Breast epithelium (tissue), 4 donors: ENCODE data around the gene LDLRAD3. TPM values are rescaled to one million over a fixed set of nuclear protein-coding genes. Genes with fewer than 3 reads are reported as not detected.
A peak's percentile ranks its signal among the peaks of the same experiment; 100 is the strongest.

Experiments used
- DNase-seq, 2 donors: peaks; one replicate each; pipeline ENCODE4 v3.0.0-alpha.2; 2019; ENCODE audit warnings: low spot score in 2 of 2
- H3K27ac ChIP-seq, 2 donors: fragments of 200-600 bp; sonication (generic) in 1 of 2; one replicate each; pipeline ENCODE4 v1.5.1; 2016 to 2019; ENCODE audit warnings: mild to moderate bottlenecking in 1 of 2
- H3K27me3 ChIP-seq, 2 donors: fragments of 200-600 bp; sonication (generic) in 1 of 2; one replicate each; pipeline versions ENCODE4 v1.5.1 to v1.6.0; 2017 to 2019; ENCODE audit warnings: control low read depth in 1 of 2, mild to moderate bottlenecking in 1 of 2
- H3K36me3 ChIP-seq: fragments of 200-600 bp; one replicate; pipeline ENCODE4 v1.5.1; 2019
- H3K4me1 ChIP-seq, 2 donors: fragments of 200-600 bp; sonication (generic); one replicate each; pipeline ENCODE4 v1.5.1; 2016 to 2019; ENCODE audit warnings: control low read depth in 1 of 2
- H3K4me3 ChIP-seq, 3 donors: fragments of 200-600 bp; sonication (generic); 1 replicate in 2 of 3; 2 replicates in 1 of 3; pipeline ENCODE4 v1.5.1; 2016 to 2019; ENCODE audit warnings: mild to moderate bottlenecking in 3 of 3, moderate library complexity in 2 of 3
- H3K9me3 ChIP-seq, 2 donors: fragments of 200-600 bp; sonication (generic) in 1 of 2; one replicate each; pipeline ENCODE4 v1.5.1; 2016 to 2019; ENCODE audit warnings: control low read depth in 1 of 2
- POLR2A ChIP-seq: fragments of 450-650 bp; IDR thresholded peaks from one replicate; pipeline ENCODE4 v1.6.1; 2016; ENCODE audit warnings: antibody characterized with exemption, mild to moderate bottlenecking, moderate library complexity
- POLR2AphosphoS5 ChIP-seq, 3 donors: sonication (generic); formaldehyde crosslinking; IDR thresholded peaks; one replicate each; pipeline ENCODE4 v1.6.1; 2017; ENCODE audit warnings: antibody characterized with exemption in 3 of 3
- intact Hi-C: fragments of 100-400 bp; cut with DNase I; formaldehyde crosslinking; loops from one replicate; pipeline ENCODE4 v1.15.1; 2023; ENCODE audit warnings: low total_unique reads
- total RNA-seq, 3 donors: library from RNA; depleted of rRNA; stranded (reverse); fragments of >200 nt; gene quantifications; one replicate each; pipeline ENCODE4 v1.1.0, GENCODE V29; 2016
- TF ChIP-seq, protein P1 (sequence below), 3 donors: fragments of 450-650 bp; IDR thresholded peaks; one replicate each; pipeline ENCODE4 v1.5.1; 2016 to 2017; ENCODE audit warnings: antibody characterized with exemption in 3 of 3, mild to moderate bottlenecking in 3 of 3, moderate library complexity in 3 of 3

Gene LDLRAD3
- total RNA-seq, 3 donors from 2014 or later, result 20.3 to 45.4 (median 40.6) TPM

GRCh38 chr11:36261094-36261493 is 317.2 kb downstream of the LDLRAD3 start:
- no peak for DNase-seq
- Histone ChIP-seq H3K27ac (no peak overlapping the region), H3K36me3 (no peaks in the 10 kb centered on the region), H3K9me3 (peaks cover 0 to 3% of the 10 kb centered on the region in 2 donors), H3K4me1 (no peaks in the 10 kb centered on the region), H3K27me3 (no peaks in the 10 kb centered on the region), H3K4me3 (no peak overlapping the region)
- intact Hi-C loops, result no loop called here
- no peak for TF ChIP-seq POLR2AphosphoS5 (IDR thresholded peaks at IDR 0.05)
- TF ChIP-seq, protein P1, sequence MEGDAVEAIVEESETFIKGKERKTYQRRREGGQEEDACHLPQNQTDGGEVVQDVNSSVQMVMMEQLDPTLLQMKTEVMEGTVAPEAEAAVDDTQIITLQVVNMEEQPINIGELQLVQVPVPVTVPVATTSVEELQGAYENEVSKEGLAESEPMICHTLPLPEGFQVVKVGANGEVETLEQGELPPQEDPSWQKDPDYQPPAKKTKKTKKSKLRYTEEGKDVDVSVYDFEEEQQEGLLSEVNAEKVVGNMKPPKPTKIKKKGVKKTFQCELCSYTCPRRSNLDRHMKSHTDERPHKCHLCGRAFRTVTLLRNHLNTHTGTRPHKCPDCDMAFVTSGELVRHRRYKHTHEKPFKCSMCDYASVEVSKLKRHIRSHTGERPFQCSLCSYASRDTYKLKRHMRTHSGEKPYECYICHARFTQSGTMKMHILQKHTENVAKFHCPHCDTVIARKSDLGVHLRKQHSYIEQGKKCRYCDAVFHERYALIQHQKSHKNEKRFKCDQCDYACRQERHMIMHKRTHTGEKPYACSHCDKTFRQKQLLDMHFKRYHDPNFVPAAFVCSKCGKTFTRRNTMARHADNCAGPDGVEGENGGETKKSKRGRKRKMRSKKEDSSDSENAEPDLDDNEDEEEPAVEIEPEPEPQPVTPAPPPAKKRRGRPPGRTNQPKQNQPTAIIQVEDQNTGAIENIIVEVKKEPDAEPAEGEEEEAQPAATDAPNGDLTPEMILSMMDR (IDR thresholded peaks at IDR 0.05), result no peak
- TF ChIP-seq POLR2A, result no peak

DNA sequence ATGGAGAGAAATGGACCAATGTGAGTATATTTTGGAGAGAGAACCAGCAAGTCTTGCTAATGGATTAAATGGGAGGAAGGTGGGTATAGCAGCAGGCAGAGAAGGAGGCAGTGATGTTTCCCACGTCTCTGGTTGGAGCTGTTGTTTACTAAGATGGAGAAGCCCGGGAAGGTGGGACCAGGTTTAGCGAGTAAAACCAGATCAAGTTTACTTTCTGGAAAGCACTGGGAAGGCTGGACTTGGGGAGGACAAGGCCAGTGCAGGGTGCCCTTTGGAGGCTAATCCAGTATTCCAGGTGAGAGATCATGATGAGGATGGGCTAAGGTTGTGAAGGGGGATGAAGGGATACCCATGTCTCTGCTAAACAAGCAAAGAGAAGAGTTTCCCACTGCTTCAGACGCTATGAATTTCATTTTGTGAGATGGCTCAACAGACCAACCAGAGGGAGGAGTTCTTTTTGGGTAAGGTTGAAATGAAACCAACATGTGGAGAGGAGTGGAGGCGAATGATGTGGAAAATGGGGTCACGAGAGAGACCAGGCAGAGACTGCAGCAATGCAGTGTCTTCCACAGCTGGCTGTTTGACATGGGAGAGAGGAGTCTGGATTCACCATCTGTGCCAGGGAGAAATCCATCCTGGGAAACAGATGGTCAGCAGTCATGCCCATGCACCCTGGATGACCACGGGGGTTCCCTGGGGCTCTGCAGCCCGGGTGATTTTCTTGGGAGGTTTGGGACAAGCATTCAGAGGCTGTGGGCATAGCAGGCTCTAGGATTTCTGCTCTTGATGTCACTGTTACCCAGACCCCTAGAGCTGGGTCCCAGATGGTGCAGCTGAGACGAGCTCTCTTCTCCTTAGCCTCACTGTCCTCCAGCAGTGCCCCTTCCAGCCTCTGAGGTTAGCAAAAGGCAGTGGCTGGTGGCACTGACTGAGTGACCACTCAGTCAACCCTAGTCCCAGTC is 320.4 kb downstream of the LDLRAD3 start:
- no peak overlapping the region for H3K4me3 ChIP-seq
- no peaks in the 10 kb centered on the region for H3K4me1 ChIP-seq
- H3K27ac ChIP-seq, result no peak overlapping the region
- H3K27me3 ChIP-seq, result no peaks in the 10 kb centered on the region
- no peak for DNase-seq
- intact Hi-C loops, result no loop called here
- TF ChIP-seq POLR2A (no peak), POLR2AphosphoS5 (IDR thresholded peaks at IDR 0.05) (no peak)
- TF ChIP-seq, protein P1 (IDR thresholded peaks at IDR 0.05), result no peak
- H3K36me3 ChIP-seq, result no peaks in the 10 kb centered on the region
- no peaks in the 10 kb centered on the region for H3K9me3 ChIP-seq

- Histone ChIP-seq H3K9me3 (no peaks in the 10 kb centered on the region), H3K27ac (no peak overlapping the region), H3K27me3 (no peaks in the 10 kb centered on the region), H3K4me3 (no peak overlapping the region), H3K4me1 (no peaks in the 10 kb centered on the region), H3K36me3 (no peaks in the 10 kb centered on the region)
- DNase-seq, result no peak
- TF ChIP-seq, protein P1 (IDR thresholded peaks at IDR 0.05), result no peak
- TF ChIP-seq POLR2A, result no peak
- no peak for TF ChIP-seq POLR2AphosphoS5 (IDR thresholded peaks at IDR 0.05)
- intact Hi-C loops, result loop anchor here (5.0 kb wide), 1 partner anchor 648 kb away; the partner anchor contains the start of gene FJX1
Observed at GRCh38 chr11:36264973-36265344, 321.1 kb downstream of the LDLRAD3 start.

DNA sequence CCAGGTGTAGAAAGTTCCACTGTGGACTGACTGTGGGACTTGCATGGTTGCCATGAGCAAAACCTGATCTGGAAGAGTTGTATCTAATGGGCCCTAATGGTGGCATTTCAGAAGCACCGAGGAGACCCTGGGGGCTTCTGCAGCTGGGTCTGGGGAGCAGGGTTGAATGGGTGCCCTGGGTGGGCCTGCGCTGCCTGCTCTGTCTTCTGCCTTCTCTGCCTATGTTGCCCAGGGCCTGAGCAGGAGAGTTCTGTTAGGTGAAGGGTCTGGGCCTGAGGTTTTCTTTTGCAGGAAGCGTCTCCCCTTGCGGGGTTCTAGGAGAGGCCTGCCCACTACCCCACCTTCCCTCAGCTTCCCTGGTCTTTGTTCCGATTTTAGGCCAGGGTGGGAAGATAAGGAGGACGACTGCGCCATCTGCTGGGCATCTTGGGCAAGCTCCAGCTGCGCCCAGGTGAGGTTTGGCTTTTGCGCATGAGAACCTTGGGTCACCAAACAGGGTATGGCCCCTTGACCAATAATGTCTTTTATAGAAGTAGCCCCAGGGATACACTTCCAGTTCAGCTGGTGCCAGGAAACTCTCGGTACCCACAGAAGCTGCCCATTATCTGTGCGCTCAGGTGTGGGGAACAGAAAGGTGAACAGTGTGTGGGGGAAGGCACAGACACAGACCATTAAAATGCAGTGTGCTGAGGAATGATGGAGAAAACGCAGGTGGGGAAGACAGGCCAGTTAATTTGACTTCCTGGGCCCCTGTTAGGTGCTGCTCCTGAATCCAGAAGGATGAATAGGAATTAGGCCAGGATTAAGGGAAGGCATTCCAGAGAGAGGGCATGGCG is 322.1 kb downstream of the LDLRAD3 start:
- H3K4me3 ChIP-seq, result no peak overlapping the region
- intact Hi-C loops, result loop anchor here (5.0 kb wide), 1 partner anchor 649 kb away; the partner anchor contains the start of gene FJX1
- H3K36me3 ChIP-seq, result no peaks in the 10 kb centered on the region
- H3K27ac ChIP-seq, result no peak overlapping the region
- H3K9me3 ChIP-seq, result no peaks in the 10 kb centered on the region
- no peaks in the 10 kb centered on the region for H3K4me1 ChIP-seq
- no peak for TF ChIP-seq POLR2A
- TF ChIP-seq, protein P1 (IDR thresholded peaks at IDR 0.05), result peak; percentile 64 to 86 (median 75)
- no peak for TF ChIP-seq POLR2AphosphoS5 (IDR thresholded peaks at IDR 0.05)
- peak; percentile 22 to 61 for DNase-seq
- no peaks in the 10 kb centered on the region for H3K27me3 ChIP-seq
